ENCODE results near the gene NF1.
"Not testable (repeated sequence)": the region's sequence is repeated elsewhere in the genome, so short reads cannot be mapped to it uniquely, and the experiment has no call there.

Gene NF1

GRCh38 chr17:31241116-31241515 lies 146.3 kb downstream of the NF1 start:
- DNase-seq (ENCODE audit: low read depth, low spot score): no peak
- no peak overlapping the region for H3K27ac ChIP-seq

DNA sequence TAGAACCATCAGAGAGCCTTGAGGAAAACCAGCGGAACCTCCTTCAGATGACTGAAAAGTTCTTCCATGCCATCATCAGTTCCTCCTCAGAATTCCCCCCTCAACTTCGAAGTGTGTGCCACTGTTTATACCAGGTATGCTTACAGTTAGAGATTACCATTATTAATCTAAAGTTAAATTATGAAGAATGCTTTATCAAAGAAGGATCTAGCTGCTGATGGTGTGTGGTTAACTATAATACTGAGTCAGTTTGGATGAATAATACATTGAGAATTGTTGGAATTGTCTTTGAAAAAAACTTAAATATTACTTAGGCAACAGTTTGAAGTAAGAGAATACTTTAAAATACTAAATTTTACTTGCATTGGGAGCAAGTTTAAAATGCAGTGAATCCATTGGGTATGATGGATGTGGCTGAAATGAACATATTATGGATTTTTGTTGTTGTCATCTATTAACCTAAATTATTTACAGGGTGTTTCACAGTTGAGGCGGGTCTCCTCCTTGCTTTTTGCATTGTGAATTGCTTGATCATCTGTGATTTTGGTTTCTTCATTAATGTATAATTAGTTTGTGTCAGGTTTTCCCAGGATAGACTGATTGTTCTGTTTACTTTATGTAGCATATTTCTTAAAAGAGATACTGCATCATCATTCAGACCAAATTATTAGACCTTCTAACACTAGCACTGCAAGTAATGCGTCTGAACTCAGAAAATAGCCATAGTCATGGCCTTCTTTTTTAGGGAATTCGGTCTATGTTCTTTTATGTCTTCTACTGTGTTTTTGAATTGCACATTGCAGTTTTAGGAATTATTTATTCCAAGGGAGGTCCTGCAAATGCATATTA lies 154.4 kb downstream of the NF1 start:
- peak; percentile 5 for DNase-seq (ENCODE audit: low read depth, low spot score)
- peak overlapping the region; percentile 55 for H3K27ac ChIP-seq

- no peak for DNase-seq (ENCODE audit: low read depth, low spot score)
- H3K27ac ChIP-seq: no peak overlapping the region
These were observed 155.0 kb downstream of the NF1 start for GRCh38 chr17:31249835-31250141.

DNA sequence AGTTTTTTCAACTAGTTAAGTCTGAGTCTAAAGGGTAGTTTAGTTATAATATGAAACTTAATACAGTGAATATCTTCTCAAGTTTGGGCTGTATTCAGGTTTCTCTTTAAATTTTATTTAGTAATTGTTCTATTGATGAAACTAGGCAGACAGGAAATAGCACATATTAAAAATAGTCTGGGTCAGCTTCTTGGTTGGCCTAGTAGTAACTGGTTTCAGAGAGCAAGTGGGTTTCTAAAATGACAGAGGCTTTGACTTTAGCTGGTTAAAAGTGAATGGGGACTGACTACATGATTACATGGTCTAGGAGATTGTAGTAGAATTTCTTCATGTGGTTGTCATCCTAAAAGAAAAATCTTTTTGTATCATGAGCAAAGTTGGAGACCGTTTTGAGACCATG lies 155.5 kb downstream of the NF1 start:
- DNase-seq (ENCODE audit: low read depth, low spot score): no peak
- H3K27ac ChIP-seq: no peak overlapping the region

GRCh38 chr17:31251105-31251969 lies 156.6 kb downstream of the NF1 start:
- DNase-seq (ENCODE audit: low read depth, low spot score): no peak
- no peak overlapping the region for H3K27ac ChIP-seq

DNA sequence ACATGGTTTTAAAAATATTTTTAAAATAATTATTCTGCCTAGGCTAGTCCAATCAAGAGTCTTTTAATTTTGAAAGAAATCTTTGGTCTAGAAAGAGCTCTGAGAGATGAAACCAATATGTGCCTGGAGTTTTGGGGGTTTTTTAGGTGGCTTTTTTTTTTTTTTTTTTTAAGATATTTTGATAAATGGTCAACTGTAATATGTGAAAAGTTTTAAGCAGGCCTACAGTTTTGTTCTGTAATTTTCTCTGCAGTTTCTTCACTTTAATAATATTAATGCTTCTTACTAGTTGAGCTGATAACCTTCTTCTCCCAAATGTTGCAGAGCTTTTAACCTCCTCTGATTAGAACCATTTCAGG lies 157.2 kb downstream of the NF1 start:
- no peak for DNase-seq (ENCODE audit: low read depth, low spot score)

DNA sequence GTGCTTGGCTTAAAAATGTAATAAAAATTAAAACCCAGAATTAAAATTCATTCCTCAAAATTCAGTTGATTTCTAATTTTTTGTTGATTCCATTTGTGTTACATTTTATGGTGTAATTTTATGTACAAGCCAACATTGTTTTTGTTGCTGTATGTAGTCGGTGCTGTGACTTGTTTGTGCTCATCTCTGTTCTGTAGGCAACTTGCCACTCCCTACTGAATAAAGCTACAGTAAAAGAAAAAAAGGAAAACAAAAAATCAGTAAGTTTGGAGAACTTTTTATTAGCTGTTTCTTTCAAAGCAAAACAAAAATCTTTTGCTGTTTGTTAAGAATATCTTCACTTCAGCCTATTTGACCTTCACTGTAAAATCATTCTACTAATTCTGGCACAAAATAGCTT lies 158.0 kb downstream of the NF1 start:
- no peak for DNase-seq (ENCODE audit: low read depth, low spot score)

More for the DNA sequence above, 157.2 kb downstream of the NF1 start:
- H3K27ac ChIP-seq: no peak overlapping the region

DNA sequence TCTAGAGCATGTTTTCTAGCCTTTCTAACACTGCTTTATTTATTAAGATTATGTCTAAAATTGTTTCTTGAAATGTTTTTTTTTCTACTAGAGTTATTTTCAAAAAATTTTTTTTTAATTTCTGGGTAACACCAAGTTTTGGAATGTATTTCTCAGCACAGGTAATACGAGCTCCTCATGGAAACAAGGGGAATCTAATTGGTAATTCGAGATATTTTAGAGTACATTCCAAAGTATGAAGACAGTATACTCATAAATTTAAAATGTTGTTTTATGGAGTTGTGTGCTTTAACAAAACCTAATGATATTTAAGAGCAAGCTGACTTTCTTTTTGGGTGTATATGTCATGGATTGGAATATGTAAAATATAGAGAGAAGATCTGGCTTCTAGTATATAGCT lies 159.9 kb downstream of the NF1 start:
- no peak overlapping the region for H3K27ac ChIP-seq
- DNase-seq (ENCODE audit: low read depth, low spot score): no peak

More for the DNA sequence above, 158.0 kb downstream of the NF1 start:
- H3K27ac ChIP-seq: no peak overlapping the region

GRCh38 chr17:31256936-31257335 lies 162.2 kb downstream of the NF1 start:
- no peak overlapping the region for H3K27ac ChIP-seq
- DNase-seq (ENCODE audit: low read depth, low spot score): no peak

- no peak overlapping the region for H3K27ac ChIP-seq
- DNase-seq (ENCODE audit: low read depth, low spot score): no peak
These were observed 165.4 kb downstream of the NF1 start for GRCh38 chr17:31260151-31260550.

- no peak overlapping the region for H3K27ac ChIP-seq
- no peak for DNase-seq (ENCODE audit: low read depth, low spot score)
These were observed 166.8 kb downstream of the NF1 start for GRCh38 chr17:31261601-31262000.

- not testable (repeated sequence) for H3K27ac ChIP-seq; DNase-seq (ENCODE audit: low read depth, low spot score)
These were observed 168.1 kb downstream of the NF1 start for GRCh38 chr17:31262923-31263322.

DNA sequence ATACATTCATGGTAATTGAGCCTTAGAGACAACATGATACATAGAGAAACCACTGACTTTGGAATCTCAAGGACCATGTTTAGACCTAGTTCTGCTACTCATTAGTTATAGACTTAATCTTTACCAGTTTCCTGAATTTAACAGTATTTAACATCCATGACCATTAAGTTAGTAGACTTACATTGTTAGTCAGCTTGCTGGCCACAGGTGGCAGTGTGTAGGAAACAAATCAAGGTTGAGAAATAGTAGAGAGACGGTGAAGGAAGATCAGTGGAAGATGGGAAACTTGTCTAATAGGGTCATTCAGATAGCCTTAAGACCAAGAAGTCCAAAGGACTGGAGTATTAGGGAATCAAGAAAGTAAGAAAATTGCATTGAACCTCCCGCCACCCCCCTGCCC lies 171.3 kb downstream of the NF1 start:
- DNase-seq (ENCODE audit: low read depth, low spot score): no peak
- H3K27ac ChIP-seq: no peak overlapping the region

GRCh38 chr17:31269036-31269577 lies 174.3 kb downstream of the NF1 start:
- peak overlapping the region; percentile 56 for H3K27ac ChIP-seq
- DNase-seq (ENCODE audit: low read depth, low spot score): no peak

- H3K27ac ChIP-seq: peak overlapping the region; percentile 56
- DNase-seq (ENCODE audit: low read depth, low spot score): peak; percentile 8
These were observed 174.8 kb downstream of the NF1 start for GRCh38 chr17:31269578-31269983.

- H3K27ac ChIP-seq: no peak overlapping the region
- no peak for DNase-seq (ENCODE audit: low read depth, low spot score)
These were observed 177.5 kb downstream of the NF1 start for GRCh38 chr17:31272236-31272635.

GRCh38 chr17:31272803-31273202 lies 178.0 kb downstream of the NF1 start:
- DNase-seq (ENCODE audit: low read depth, low spot score): no peak
- peak overlapping the region; percentile 72 for H3K27ac ChIP-seq

DNA sequence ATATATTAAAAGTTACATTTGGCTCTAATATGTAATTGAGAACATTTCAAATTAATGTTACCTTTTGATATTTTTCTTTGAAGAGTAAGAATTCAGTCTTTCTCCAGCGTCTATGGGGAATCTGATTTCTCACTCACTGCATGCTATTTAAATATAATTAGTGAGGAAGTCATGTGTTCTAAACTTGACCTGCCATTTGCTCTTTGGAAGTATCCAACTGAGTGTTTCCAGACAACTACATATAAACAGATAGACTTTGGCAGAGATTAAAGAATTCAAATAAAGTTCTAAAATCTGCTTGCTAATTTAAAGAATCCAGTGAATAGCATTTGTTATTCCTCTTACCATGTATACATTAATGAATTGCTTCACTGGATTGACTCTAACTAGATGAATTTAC lies 178.7 kb downstream of the NF1 start:
- H3K27ac ChIP-seq: peak overlapping the region; percentile 72
- no peak for DNase-seq (ENCODE audit: low read depth, low spot score)

- DNase-seq (ENCODE audit: low read depth, low spot score): peak; percentile 83
- peak overlapping the region; percentile 72 for H3K27ac ChIP-seq
These were observed 179.5 kb downstream of the NF1 start for GRCh38 chr17:31274252-31274651.

- no peak for DNase-seq (ENCODE audit: low read depth, low spot score)
- peak overlapping the region; percentile 72 for H3K27ac ChIP-seq
These were observed 180.3 kb downstream of the NF1 start for GRCh38 chr17:31275116-31275515.

- H3K27ac ChIP-seq: no peak overlapping the region
- no peak for DNase-seq (ENCODE audit: low read depth, low spot score)
These were observed 184.6 kb downstream of the NF1 start for GRCh38 chr17:31279401-31279800.

All from epithelial cell of prostate (primary cell).